RCC 7860 (cell line): ENCODE data around the gene MAPKAPK3.

Source experiments
- DNase-seq: peaks from one replicate; pipeline ENCODE4 v3.0.0-alpha.2; 2015; ENCODE audit warnings: low spot score
- FAIRE-seq: peaks from 2 replicates; lab custom pipeline; 2012; peaks lifted over from hg19 to GRCh38; lab: Jason Lieb, UNC

Gene MAPKAPK3

GRCh38 chr3:50607271-50608091 lies 9.5 kb upstream of the MAPKAPK3 start:
- no peak for DNase-seq
- FAIRE-seq = no peak

GRCh38 chr3:50608278-50608677 lies 8.7 kb upstream of the MAPKAPK3 start:
- FAIRE-seq = no peak
- no peak for DNase-seq

GRCh38 chr3:50609071-50609762 lies 7.7 kb upstream of the MAPKAPK3 start:
- FAIRE-seq (no peak), DNase-seq (no peak)

GRCh38 chr3:50609763-50610085 lies 7.2 kb upstream of the MAPKAPK3 start:
- no peak for DNase-seq
- FAIRE-seq = no peak

GRCh38 chr3:50610181-50610971 lies 6.6 kb upstream of the MAPKAPK3 start:
- FAIRE-seq (no peak), DNase-seq (no peak)

GRCh38 chr3:50610992-50611463 lies 5.9 kb upstream of the MAPKAPK3 start:
- no peak for DNase-seq
- no peak for FAIRE-seq

- DNase-seq (peak; percentile 75), FAIRE-seq (peak; percentile 44)
Measured at GRCh38 chr3:50611464-50612233, 5.3 kb upstream of the MAPKAPK3 start, which contains the start of gene CISH. Gene CISH, minus strand, starts transcription at chr3:50611774. Its CDS starts 124 bp downstream, at chr3:50611650.

- FAIRE-seq = no peak
- DNase-seq = no peak
Measured at GRCh38 chr3:50612234-50612882, 4.6 kb upstream of the MAPKAPK3 start.

- DNase-seq = no peak
- FAIRE-seq = no peak
Measured at GRCh38 chr3:50612970-50613846, 3.7 kb upstream of the MAPKAPK3 start.

- DNase-seq = no peak
- FAIRE-seq = no peak
Measured at GRCh38 chr3:50615190-50615589, 1.8 kb upstream of the MAPKAPK3 start.

GRCh38 chr3:50616003-50616769 lies 765 bp upstream of the MAPKAPK3 start:
- no peak for FAIRE-seq

GRCh38 chr3:50616770-50617095 lies 218 bp upstream of the MAPKAPK3 start:
- peak; percentile 61 for DNase-seq

More at GRCh38 chr3:50616003-50616769, 765 bp upstream of the MAPKAPK3 start:
- peak; percentile 63 for DNase-seq

GRCh38 chr3:50617911-50618481 lies 1.0 kb downstream of the MAPKAPK3 start:
- FAIRE-seq = no peak
- no peak for DNase-seq

More at GRCh38 chr3:50616770-50617095, 218 bp upstream of the MAPKAPK3 start:
- FAIRE-seq = no peak

- no peak for DNase-seq
- no peak for FAIRE-seq
Measured at GRCh38 chr3:50620420-50620819, 3.5 kb downstream of the MAPKAPK3 start.

GRCh38 chr3:50620820-50621219 lies 3.9 kb downstream of the MAPKAPK3 start:
- DNase-seq (peak; percentile 94), FAIRE-seq (peak; percentile 98)

- FAIRE-seq = no peak
- DNase-seq = no peak
Measured at GRCh38 chr3:50622881-50623280, 5.9 kb downstream of the MAPKAPK3 start.

- DNase-seq (no peak), FAIRE-seq (no peak)
Measured at GRCh38 chr3:50623840-50624474, 7.0 kb downstream of the MAPKAPK3 start.

- FAIRE-seq (no peak), DNase-seq (peak; percentile 49)
Measured at GRCh38 chr3:50624634-50625033, 7.7 kb downstream of the MAPKAPK3 start.
